ENCODE data around the gene UMOD. TPM values are rescaled to one million over a fixed set of nuclear protein-coding genes. Genes with fewer than 3 reads are reported as not detected.
A peak's percentile ranks its signal among the peaks of the same experiment; 100 is the strongest.

UMOD gene
- total RNA-seq, 2 experiments from 2014 or later: not detected

DNA sequence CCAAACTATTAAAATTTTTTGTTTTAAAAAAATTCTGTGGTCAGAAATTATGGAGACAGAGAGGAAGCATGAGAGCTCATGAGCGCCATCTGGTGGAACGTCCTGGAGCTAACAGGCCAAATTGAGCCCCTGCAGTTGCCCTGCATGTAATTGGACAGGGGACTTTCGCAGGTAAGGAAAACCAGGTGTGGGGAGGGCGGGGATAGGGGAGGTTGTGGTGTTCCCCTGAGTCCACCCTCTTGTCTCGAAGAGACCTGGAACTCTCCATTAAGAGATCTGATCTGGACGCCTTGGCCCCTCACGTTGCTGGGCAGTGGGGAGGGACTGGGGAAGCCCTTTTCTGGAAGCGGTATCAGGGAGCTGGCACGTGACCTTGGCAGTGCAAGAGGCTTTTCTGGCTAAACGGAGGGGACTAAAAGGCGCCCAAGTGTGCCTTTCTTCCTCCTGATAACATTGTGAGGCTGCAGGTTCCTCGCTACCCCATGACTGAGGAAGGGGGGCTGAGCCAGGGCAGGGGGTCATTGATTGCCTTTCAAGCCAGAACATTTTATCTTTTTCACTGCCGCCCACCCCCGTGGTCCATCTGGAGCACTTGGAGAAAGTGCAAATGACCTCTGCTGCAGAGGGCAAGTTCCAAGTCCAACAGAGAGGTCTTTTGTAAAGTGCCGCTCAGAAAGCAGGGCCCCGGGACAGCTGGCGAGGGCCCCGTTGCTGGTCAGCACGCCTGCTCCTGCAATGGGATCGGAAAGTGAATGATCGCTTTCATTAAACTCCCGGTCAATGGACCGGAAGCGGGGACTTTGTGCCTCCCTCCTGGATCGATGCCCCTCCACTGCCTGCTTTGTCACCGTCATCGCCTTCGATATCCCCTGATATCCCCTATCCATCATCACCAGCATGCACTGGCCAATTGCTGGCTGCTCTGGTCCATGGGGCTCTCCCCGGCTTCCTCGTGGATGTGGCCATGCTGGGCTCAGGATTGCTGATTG is 33.6 kb upstream of the UMOD start:
- Mint-ChIP-seq H3K36me3 (no peaks in the 10 kb centered on the region), H3K9me3 (no peaks in the 10 kb centered on the region), H3K27ac (no peak overlapping the region), H3K27me3 (peaks cover 3% of the 10 kb centered on the region), H3K4me1 (ENCODE audit: low read depth) (no peaks in the 10 kb centered on the region), H3K4me3 (no peak overlapping the region)
- ChIA-PET CTCF (interaction anchor here (0.6 to 6.2 kb wide), 24 partner anchors 9 to 803 kb away, joined by 3 to 125 read pairs (median 4); no protein-coding TSS in a partner anchor), POLR2A (interaction anchor here (1.3 kb wide), 1 partner anchor 479 kb away, joined by 3 read pairs; no protein-coding TSS in a partner anchor)
- peak; percentile 66 for DNase-seq
- intact Hi-C loops (cut with micrococcal nuclease): no loop called here

DNA sequence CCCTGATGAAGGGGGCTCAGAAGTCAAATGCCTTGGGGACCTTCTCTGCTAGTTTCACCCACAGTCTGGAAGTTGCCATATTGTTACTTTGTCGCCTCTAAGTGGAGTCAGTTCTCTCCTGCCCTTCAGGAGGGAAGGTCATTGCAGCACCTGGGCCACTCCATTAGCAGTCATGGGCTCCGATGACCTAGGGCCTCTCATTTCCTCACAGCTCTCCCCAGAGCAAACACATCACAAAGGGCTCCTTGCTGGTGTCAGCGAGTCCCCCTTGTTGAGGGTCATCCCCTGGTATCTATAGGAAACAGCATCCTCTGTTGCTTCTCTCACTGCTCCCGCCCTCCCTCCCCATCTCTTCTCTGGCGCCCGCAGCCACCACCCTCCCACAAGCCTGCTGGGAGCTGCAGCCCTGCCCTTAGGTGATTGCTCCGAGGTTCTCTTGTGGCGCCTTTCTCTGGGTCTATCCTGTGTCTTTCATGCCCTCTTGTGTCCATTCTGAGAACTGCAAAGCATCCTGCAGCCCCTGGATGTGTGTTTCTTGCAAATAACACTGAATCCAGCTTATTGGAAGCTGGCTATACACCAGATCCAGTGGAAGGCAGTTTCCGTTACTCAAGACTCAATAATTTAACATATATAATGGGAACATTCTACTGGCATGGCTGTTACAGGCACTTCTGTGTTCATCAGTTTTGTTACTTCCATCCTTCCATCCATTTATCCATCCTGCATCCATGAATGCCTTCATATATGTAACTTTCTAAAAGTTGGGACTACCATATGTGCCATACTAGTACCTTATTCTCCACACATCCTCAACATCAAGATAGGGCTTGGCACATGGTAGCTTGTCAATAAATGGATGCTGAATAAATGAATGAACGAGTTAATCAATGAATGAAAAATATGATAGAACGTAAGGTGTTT is 30.9 kb upstream of the UMOD start:
- POLR2A ChIA-PET: no interaction called here
- no peaks in the 10 kb centered on the region for H3K36me3 Mint-ChIP-seq
- no peaks in the 10 kb centered on the region for H3K9me3 Mint-ChIP-seq
- CTCF ChIA-PET: interaction anchor here (0.8 to 6.2 kb wide), 11 partner anchors 9 to 484 kb away, joined by 3 to 125 read pairs (median 17); no protein-coding TSS in a partner anchor
- no peaks in the 10 kb centered on the region for H3K4me1 Mint-ChIP-seq (ENCODE audit: low read depth)
- intact Hi-C loops (cut with micrococcal nuclease): loop anchor here (1.0 to 2.0 kb wide), 2 partner anchors 475 to 485 kb away; no protein-coding TSS in a partner anchor
- H3K4me3 Mint-ChIP-seq: no peak overlapping the region
- no peak overlapping the region for H3K27ac Mint-ChIP-seq
- peaks cover 3% of the 10 kb centered on the region for H3K27me3 Mint-ChIP-seq
- peak; percentile 60 for DNase-seq

DNA sequence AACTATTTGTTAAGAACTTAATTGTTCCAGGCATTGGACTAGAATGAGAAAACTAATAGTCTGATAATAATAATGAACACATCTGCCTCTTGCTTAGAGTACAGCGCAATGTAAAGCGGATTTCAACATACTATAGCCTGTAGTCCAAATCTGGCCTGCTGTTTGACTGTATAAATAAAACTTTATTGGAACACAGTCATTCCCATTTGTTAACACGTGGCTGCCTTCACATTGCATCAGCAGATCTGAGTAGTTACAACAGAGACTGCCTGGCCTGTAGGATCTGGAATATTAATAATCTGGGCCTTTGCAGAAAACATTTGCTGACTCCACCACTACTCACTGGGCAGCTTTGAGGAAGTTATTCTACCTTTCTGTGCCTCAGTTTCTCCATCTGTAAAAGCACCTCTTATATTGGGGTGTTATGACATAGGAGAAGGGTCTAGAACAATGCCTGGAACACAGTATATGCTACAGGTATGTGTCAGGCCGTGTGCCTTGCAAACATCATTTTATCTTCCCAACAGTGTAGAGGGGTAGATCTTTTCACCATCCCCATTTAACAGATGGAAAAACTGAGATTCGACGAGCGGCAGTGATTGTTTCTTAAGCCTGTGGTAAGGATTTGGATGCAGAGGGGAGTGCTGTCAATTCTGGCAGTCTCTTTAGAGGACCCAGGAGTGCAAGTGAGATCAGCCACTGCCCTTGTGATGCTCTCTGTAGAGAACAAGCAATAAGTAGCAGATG is 29.9 kb upstream of the UMOD start:
- H3K27me3 Mint-ChIP-seq: peaks cover 3% of the 10 kb centered on the region
- POLR2A ChIA-PET: no interaction called here
- H3K36me3 Mint-ChIP-seq: no peaks in the 10 kb centered on the region
- H3K4me3 Mint-ChIP-seq: no peak overlapping the region
- intact Hi-C loops (cut with micrococcal nuclease): loop anchor here (2.0 kb wide), 1 partner anchor 484 kb away; no protein-coding TSS in a partner anchor
- CTCF ChIA-PET: interaction anchor here (2.7 to 6.2 kb wide), 5 partner anchors 8 to 483 kb away, joined by 25 to 125 read pairs (median 44); no protein-coding TSS in a partner anchor
- no peaks in the 10 kb centered on the region for H3K4me1 Mint-ChIP-seq (ENCODE audit: low read depth)
- no peak for DNase-seq
- H3K27ac Mint-ChIP-seq: no peak overlapping the region
- no peaks in the 10 kb centered on the region for H3K9me3 Mint-ChIP-seq

DNA sequence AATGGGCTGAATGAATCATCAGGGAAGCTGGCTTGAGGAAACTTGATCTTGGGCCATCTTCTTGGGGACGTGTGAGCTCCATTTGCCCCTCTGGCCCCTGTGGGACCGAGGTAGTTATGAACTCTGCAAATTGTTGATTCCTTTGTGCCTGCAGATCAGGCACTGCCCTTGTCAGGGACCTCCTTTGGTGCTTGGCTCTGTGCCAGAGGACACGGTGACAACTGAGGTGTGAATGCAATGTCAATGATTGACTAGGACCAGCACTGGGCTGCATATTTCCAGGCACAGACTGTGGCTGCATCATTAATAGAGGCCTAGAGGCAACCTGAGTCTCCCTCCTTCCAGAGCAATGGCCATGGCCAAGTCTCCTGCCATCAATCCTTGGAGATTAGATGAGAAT is 28.3 kb upstream of the UMOD start:
- Mint-ChIP-seq H3K4me1 (ENCODE audit: low read depth) (no peaks in the 10 kb centered on the region), H3K36me3 (no peaks in the 10 kb centered on the region), H3K27me3 (no peaks in the 10 kb centered on the region), H3K4me3 (no peak overlapping the region), H3K27ac (no peak overlapping the region), H3K9me3 (no peaks in the 10 kb centered on the region)
- CTCF ChIA-PET: interaction anchor here (2.3 kb wide), 1 partner anchor 474 kb away, joined by 10 read pairs; no protein-coding TSS in a partner anchor
- POLR2A ChIA-PET: no interaction called here
- no peak for DNase-seq
- intact Hi-C loops (cut with micrococcal nuclease): no loop called here

DNA sequence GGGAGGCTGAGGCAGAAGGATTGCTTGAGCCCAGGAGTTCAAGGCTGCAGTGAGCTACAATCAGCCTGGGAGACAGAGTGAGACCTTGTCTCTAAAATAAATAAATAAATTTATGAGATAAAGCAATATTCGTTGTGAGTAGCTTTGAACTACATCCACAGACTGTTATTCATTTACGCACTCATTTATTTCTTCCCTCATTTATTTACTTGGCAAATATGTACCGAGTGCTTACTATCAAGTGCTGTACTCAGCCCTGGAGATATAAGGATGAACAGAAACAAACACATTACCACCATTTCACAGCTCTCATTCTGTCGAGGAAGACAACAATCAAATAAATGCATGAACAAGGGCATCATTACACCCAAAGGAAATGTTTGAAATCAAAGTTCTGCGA is 24.7 kb upstream of the UMOD start:
- ChIA-PET POLR2A (no interaction called here), CTCF (interaction anchor here (1.4 to 6.4 kb wide), 2 partner anchors 7 to 470 kb away, joined by 7 to 44 read pairs; no protein-coding TSS in a partner anchor)
- Mint-ChIP-seq H3K27ac (no peak overlapping the region), H3K4me1 (ENCODE audit: low read depth) (no peaks in the 10 kb centered on the region), H3K27me3 (no peaks in the 10 kb centered on the region), H3K4me3 (no peak overlapping the region), H3K36me3 (no peaks in the 10 kb centered on the region), H3K9me3 (no peaks in the 10 kb centered on the region)
- no peak for DNase-seq
- intact Hi-C loops (cut with micrococcal nuclease): no loop called here

DNA sequence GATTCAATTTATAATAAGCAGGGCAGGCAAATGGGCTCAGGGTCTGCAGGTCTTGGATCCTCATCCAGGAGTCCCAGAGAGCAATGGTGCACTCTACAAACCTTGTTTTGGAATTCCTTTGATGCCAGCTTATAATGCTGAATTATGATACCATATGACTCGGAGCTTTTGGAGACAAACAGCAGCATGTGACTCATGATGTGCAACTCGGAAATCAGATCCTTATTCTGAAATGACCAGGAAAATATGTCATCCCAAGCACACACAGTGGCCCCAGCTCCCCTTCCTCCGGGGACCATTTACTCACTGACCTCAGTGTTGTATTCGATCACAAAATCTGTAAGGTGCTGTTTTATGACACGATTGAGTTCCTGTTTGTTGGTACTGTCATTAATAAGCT is 20.2 kb upstream of the UMOD start:
- H3K4me1 Mint-ChIP-seq (ENCODE audit: low read depth): no peaks in the 10 kb centered on the region
- H3K36me3 Mint-ChIP-seq: no peaks in the 10 kb centered on the region
- intact Hi-C loops (cut with micrococcal nuclease): no loop called here

DNA sequence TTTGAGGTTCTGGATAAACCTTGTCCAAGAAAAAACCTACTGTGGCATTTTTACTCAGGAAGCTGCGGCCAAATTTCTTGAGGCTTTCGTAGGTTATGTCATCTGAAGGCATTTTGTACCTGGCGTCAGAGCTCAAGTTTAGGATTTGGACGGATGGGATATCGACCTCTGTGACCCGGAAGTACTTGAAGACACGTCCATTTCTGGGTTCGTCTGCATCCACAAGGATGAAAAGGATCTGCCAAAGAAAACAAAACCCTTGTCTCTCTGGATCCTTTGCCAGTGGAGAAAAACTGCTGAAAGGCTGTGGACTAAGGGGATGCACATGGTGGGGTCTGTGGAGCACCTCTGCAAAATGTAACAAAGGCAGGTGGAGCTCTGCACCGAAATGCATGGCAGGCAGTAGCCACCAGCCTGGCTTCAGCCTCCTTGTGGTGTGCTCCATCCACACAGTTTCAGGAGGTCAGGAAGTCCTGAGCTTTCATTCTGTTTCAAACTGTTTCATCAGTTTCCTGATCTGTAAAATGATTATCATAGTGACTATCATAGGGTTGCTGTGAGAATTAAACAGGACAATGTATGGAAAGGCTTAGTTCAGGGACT is 17.0 kb upstream of the UMOD start:
- H3K4me3 Mint-ChIP-seq: no peak overlapping the region
- intact Hi-C loops (cut with micrococcal nuclease): no loop called here
- no peak overlapping the region for H3K27ac Mint-ChIP-seq
- no peaks in the 10 kb centered on the region for H3K9me3 Mint-ChIP-seq
- no peak for DNase-seq
- CTCF ChIA-PET: interaction anchor here (1.2 to 2.0 kb wide), 2 partner anchors 16 to 70 kb away, joined by 3 to 8 read pairs; no protein-coding TSS in a partner anchor
- peaks cover 12% of the 10 kb centered on the region for H3K27me3 Mint-ChIP-seq
- no peaks in the 10 kb centered on the region for H3K4me1 Mint-ChIP-seq (ENCODE audit: low read depth)
- POLR2A ChIA-PET: no interaction called here
- H3K36me3 Mint-ChIP-seq: no peaks in the 10 kb centered on the region

More for the DNA sequence above, 20.2 kb upstream of the UMOD start:
- POLR2A ChIA-PET: no interaction called here
- Mint-ChIP-seq H3K27me3 (peaks cover 7% of the 10 kb centered on the region), H3K4me3 (no peak overlapping the region), H3K27ac (no peak overlapping the region), H3K9me3 (no peaks in the 10 kb centered on the region)
- CTCF ChIA-PET: interaction anchor here (6.4 kb wide), 1 partner anchor 12 kb away, joined by 44 read pairs; no protein-coding TSS in a partner anchor
- no peak for DNase-seq

DNA sequence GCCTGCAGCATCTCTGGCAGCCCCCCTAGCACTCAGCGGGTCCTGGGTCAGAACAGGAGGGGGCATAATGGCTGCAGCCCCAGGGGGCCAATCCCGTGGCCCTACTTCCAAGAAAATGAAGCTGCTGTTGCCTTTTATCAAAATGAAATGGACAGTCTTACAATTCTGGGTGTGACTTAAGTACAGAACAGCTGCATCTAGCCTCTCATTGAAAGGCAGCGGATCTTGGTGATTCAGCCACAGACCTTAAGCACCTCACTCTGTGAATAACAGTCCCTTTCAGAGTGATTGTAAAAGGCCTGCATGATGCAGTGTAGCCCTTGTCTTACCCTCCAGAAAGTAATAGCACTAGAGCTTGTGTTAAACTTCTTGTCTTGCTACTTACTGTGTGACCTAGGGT is 11.5 kb upstream of the UMOD start:
- DNase-seq: no peak
- Mint-ChIP-seq H3K27ac (no peak overlapping the region), H3K9me3 (no peaks in the 10 kb centered on the region), H3K4me1 (ENCODE audit: low read depth) (no peaks in the 10 kb centered on the region), H3K27me3 (peaks cover 11% of the 10 kb centered on the region), H3K36me3 (no peaks in the 10 kb centered on the region), H3K4me3 (no peak overlapping the region)
- intact Hi-C loops (cut with micrococcal nuclease): no loop called here
- ChIA-PET POLR2A (no interaction called here), CTCF (interaction anchor here (1.6 kb wide), 1 partner anchor 21 kb away, joined by 6 read pairs; no protein-coding TSS in a partner anchor)

DNA sequence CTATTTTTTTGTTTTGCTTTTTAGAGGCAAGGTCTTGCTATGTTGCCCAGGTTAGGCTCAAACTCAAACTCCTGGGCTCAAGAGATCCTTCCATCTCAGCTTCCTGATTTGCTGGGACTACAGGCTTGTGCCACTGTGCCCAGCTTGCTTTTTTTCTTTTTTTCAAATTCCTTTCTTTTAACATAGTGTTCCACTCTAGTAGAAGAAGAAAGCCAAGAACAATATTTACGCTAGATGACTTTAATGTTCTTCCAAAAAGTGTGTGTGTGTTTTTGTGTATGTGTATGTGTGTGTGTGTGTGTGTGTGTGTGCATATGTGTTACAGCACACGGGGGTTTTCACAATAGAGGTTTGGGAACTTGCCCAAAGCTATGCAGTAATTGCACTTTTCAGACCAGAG is 10.7 kb upstream of the UMOD start:
- POLR2A ChIA-PET: no interaction called here
- H3K9me3 Mint-ChIP-seq: no peaks in the 10 kb centered on the region

DNA sequence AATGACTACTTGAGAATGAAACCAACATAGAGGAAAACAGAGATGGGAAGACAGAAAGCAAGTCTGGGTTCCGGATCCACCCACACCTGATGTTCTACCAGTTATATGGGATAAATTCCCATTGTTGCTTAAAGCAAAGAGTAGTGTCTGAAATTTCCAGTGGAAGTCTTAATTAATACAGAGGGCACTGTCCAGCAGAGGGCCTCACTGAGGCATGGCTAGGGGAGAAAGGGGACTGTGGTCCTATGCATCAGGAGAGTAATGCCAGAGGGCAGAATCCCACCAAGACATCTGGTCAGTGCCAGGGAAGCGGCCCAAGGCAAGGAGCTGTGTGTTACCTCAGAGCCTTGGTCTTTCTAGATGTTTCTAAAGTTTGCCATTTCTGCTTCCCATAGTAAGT is 7.5 kb upstream of the UMOD start:
- ChIA-PET POLR2A (no interaction called here), CTCF (interaction anchor here (2.2 kb wide), 1 partner anchor 24 kb away, joined by 10 read pairs; no protein-coding TSS in a partner anchor)
- Mint-ChIP-seq H3K4me1 (ENCODE audit: low read depth) (no peaks in the 10 kb centered on the region), H3K27me3 (peaks cover 9% of the 10 kb centered on the region), H3K27ac (no peak overlapping the region), H3K4me3 (no peak overlapping the region), H3K36me3 (no peaks in the 10 kb centered on the region), H3K9me3 (no peaks in the 10 kb centered on the region)
- intact Hi-C loops (cut with micrococcal nuclease): no loop called here
- DNase-seq: no peak

More for the DNA sequence above, 10.7 kb upstream of the UMOD start:
- Mint-ChIP-seq H3K36me3 (no peaks in the 10 kb centered on the region), H3K27ac (no peak overlapping the region), H3K4me1 (ENCODE audit: low read depth) (no peaks in the 10 kb centered on the region), H3K27me3 (peaks cover 11% of the 10 kb centered on the region), H3K4me3 (no peak overlapping the region)
- intact Hi-C loops (cut with micrococcal nuclease): no loop called here
- DNase-seq: no peak
- CTCF ChIA-PET: interaction anchor here (0.6 to 1.6 kb wide), 2 partner anchors 9 to 22 kb away, joined by 3 to 6 read pairs; no protein-coding TSS in a partner anchor

Data from activated CD4-positive, alpha-beta memory T cell treated with anti-CD3 and anti-CD28 coated beads for 36 hours (primary cell).